Transverse colon (tissue), 4 donors: ENCODE measurements around the gene PPP3CB.

Source experiments
- CTCF ChIP-seq, 5 experiments: fragments of 200-600 bp in 3 of 5; fragments of 450-650 bp in 2 of 5; sonication (generic) in 3 of 5; IDR thresholded peaks; 1 replicate in 2 of 5; 2 replicates in 3 of 5; pipeline ENCODE4 v1.5.1; 2016 to 2017; ENCODE audit warnings: antibody characterized with exemption in 5 of 5, inconsistent platforms in 3 of 5, mild to moderate bottlenecking in 2 of 5, moderate library complexity in 1 of 5
- EP300 ChIP-seq: sonication (generic); formaldehyde crosslinking; IDR thresholded peaks from one replicate; pipeline ENCODE4 v1.6.1; 2017; ENCODE audit warnings: antibody characterized with exemption, low read depth
- POLR2AphosphoS5 ChIP-seq, 3 donors: sonication (generic); formaldehyde crosslinking; IDR thresholded peaks; one replicate each; pipeline ENCODE4 v1.6.1; 2016; ENCODE audit warnings: antibody characterized with exemption in 3 of 3

DNA sequence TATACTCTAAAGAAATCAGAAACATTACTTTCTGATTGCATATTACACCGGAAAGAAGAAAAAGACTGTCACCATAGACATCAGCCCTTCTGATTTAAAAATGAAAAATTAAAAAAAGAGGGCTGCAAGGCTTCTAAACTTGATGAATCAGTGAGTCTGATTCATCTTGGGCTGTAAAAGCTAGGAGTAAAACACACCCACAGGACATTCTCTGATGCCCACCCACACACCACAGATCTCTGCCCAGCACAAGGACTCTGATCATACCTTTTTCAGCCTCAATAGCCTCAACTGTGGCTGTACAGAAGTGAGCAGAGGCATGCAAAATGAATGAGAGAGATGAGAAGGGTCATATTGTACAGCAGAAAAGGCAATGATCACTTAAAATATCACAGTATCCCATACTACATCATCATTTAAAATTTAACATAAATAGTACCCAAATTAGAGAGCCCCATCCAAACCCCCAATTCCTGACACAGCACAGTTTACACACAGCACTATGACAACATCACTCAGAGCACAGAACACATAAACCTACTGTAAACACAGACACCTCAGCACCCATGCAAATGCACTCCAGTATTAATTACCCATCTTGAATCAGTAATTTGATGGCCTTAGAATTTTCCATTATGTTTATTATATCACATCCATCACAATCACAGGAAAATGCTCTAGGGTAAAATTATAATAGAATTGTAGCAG is 56.1 kb downstream of the PPP3CB start:
- TF ChIP-seq EP300, result no peak
- TF ChIP-seq CTCF (IDR thresholded peaks at IDR 0.05), result no peak
- no peak for TF ChIP-seq POLR2AphosphoS5 (IDR thresholded peaks at IDR 0.05)
